ENCODE results near the gene TXNL4A.

- no peak for TF ChIP-seq CTCF (IDR thresholded peaks at IDR 0.05)
- no peak for TF ChIP-seq POLR2A (IDR thresholded peaks at IDR 0.05)
Observed at GRCh38 chr18:79980585-79980984, 7.8 kb downstream of the TXNL4A start.

Data from testis (tissue), 2 donors.